MCF 10A (cell line): ENCODE results near the gene CSNK2B. TPM values are rescaled to one million over a fixed set of nuclear protein-coding genes. Genes with fewer than 3 reads are reported as not detected.

Experiments
- BruUV-seq: library from RNA; stranded (reverse); fragments of 400-500 nt; replicated peaks from 2 replicates; lab custom pipeline; 2021; lab: Mats Ljungman, UMichigan
- CTCF ChIA-PET: fragments of 300-600 bp; sonication (Branson Sonifier 250); formaldehyde crosslinking; extraction: SDS; loops from one replicate; lab custom pipeline; 2021; ENCODE audit warnings: antibody characterized with exemption, inconsistent platforms; lab: Yijun Ruan, JAX
- POLR2A ChIA-PET: fragments of 300-600, 350-650 bp; sonication (Branson Sonifier 250); formaldehyde crosslinking; extraction: SDS; loops from one replicate; lab custom pipeline; 2020; ENCODE audit warnings: antibody characterized with exemption, inconsistent platforms; lab: Yijun Ruan, JAX
- DNase-seq: peaks from one replicate; pipeline ENCODE4 v3.0.0-alpha.2; 2018; ENCODE audit not compliant: unreplicated experiment
- H3K27ac Mint-ChIP-seq: one replicate; pipeline ENCODE4 v1.8.0; 2022; ENCODE audit warnings: mild to moderate bottlenecking, low read depth, mixed read lengths; ENCODE audit not compliant: unreplicated experiment
- H3K27me3 Mint-ChIP-seq: one replicate; pipeline ENCODE4 v1.8.0; 2022; ENCODE audit warnings: mixed read lengths; ENCODE audit not compliant: insufficient read depth, unreplicated experiment
- H3K36me3 Mint-ChIP-seq: one replicate; pipeline ENCODE4 v1.8.0; 2022; ENCODE audit warnings: mild to moderate bottlenecking, moderate library complexity, mixed read lengths; ENCODE audit not compliant: insufficient read depth, unreplicated experiment
- H3K4me1 Mint-ChIP-seq: one replicate; pipeline ENCODE4 v1.8.0; 2022; ENCODE audit warnings: mixed read lengths; ENCODE audit not compliant: insufficient read depth, unreplicated experiment
- H3K4me3 Mint-ChIP-seq: one replicate; pipeline ENCODE4 v1.8.0; 2022; ENCODE audit warnings: mild to moderate bottlenecking, moderate library complexity, mixed read lengths; ENCODE audit not compliant: unreplicated experiment
- H3K9me3 Mint-ChIP-seq: one replicate; pipeline ENCODE4 v1.8.0; 2022; ENCODE audit warnings: mixed read lengths; ENCODE audit not compliant: unreplicated experiment
- CTCF ChIP-seq: fragments of 200-600 bp; IDR thresholded peaks from one replicate; pipeline ENCODE4 v1.8.0; 2022; ENCODE audit warnings: antibody characterized with exemption, mild to moderate bottlenecking; ENCODE audit not compliant: unreplicated experiment
- intact Hi-C: fragments of 100-400 bp; cut with micrococcal nuclease; formaldehyde crosslinking; loops from 2 replicates; pipeline ENCODE4 v1.14.1; 2022
- total RNA-seq: library from RNA; stranded (reverse); gene quantifications from 2 replicates; pipeline ENCODE4 v1.2.3, GENCODE V29; 2022

CSNK2B gene
- total RNA-seq, 1 experiment from 2014 or later = 209 TPM

- CTCF ChIA-PET = interaction anchor here (1.0 kb wide), 1 partner anchor 8 kb away, joined by 3 read pairs; no protein-coding TSS in a partner anchor
- Mint-ChIP-seq H3K4me1 (no peaks in the 10 kb centered on the region), H3K4me3 (no peak overlapping the region), H3K27ac (no peak overlapping the region), H3K9me3 (no peaks in the 10 kb centered on the region), H3K36me3 (peaks cover 83% of the 10 kb centered on the region), H3K27me3 (no peaks in the 10 kb centered on the region)
- DNase-seq = no peak
- intact Hi-C loops = no loop called here
- POLR2A ChIA-PET = interaction anchor here (0.8 to 3.0 kb wide), 2 partner anchors 13 to 26 kb away, joined by 3 to 10 read pairs; partner anchors contain the start of gene C6orf47
- no peak for TF ChIP-seq CTCF
- BruUV-seq = no TSS peak
Measured at GRCh38 chr6:31634969-31635575, 30.8 kb upstream of the CSNK2B start.

- no peak overlapping the region for H3K4me3 Mint-ChIP-seq
- H3K27ac Mint-ChIP-seq = peak overlapping the region; percentile 27
- CTCF ChIA-PET = interaction anchor here (0.6 to 0.8 kb wide), 2 partner anchors 11 to 13 kb away, joined by 4 to 5 read pairs; no protein-coding TSS in a partner anchor
Measured at GRCh38 chr6:31636698-31637596, 28.9 kb upstream of the CSNK2B start.

GRCh38 chr6:31639043-31639442 is 26.8 kb upstream of the CSNK2B start:
- ChIA-PET CTCF (no interaction called here), POLR2A (interaction anchor here (4.7 to 6.2 kb wide), 2 partner anchors 13 to 16 kb away, joined by 50 to 59 read pairs; partner anchors contain the start of genes BAG6 and PRRC2A)
- Mint-ChIP-seq H3K27me3 (no peaks in the 10 kb centered on the region), H3K4me1 (no peaks in the 10 kb centered on the region), H3K4me3 (no peak overlapping the region), H3K36me3 (peaks cover 78% of the 10 kb centered on the region), H3K9me3 (no peaks in the 10 kb centered on the region), H3K27ac (no peak overlapping the region)
- no TSS peak for BruUV-seq
- no peak for TF ChIP-seq CTCF
- DNase-seq = no peak
- intact Hi-C loops = no loop called here

More at GRCh38 chr6:31636698-31637596, 28.9 kb upstream of the CSNK2B start:
- intact Hi-C loops = no loop called here
- DNase-seq = no peak
- no peaks in the 10 kb centered on the region for H3K27me3 Mint-ChIP-seq
- no peak for TF ChIP-seq CTCF
- BruUV-seq = TSS peak; percentile 17
- no peaks in the 10 kb centered on the region for H3K4me1 Mint-ChIP-seq
- POLR2A ChIA-PET = interaction anchor here (1.6 to 6.2 kb wide), 2 partner anchors 13 to 15 kb away, joined by 8 to 50 read pairs; partner anchors contain the start of gene PRRC2A
- peaks cover 82% of the 10 kb centered on the region for H3K36me3 Mint-ChIP-seq
- no peaks in the 10 kb centered on the region for H3K9me3 Mint-ChIP-seq

GRCh38 chr6:31639449-31639861 is 26.4 kb upstream of the CSNK2B start:
- Mint-ChIP-seq H3K4me1 (no peaks in the 10 kb centered on the region), H3K9me3 (no peaks in the 10 kb centered on the region), H3K36me3 (peaks cover 76% of the 10 kb centered on the region), H3K27ac (no peak overlapping the region), H3K27me3 (no peaks in the 10 kb centered on the region), H3K4me3 (no peak overlapping the region)
- ChIA-PET POLR2A (interaction anchor here (4.7 to 6.2 kb wide), 2 partner anchors 12 to 16 kb away, joined by 50 to 59 read pairs; partner anchors contain the start of genes BAG6 and PRRC2A), CTCF (no interaction called here)
- BruUV-seq = no TSS peak
- intact Hi-C loops = no loop called here
- DNase-seq = no peak
- TF ChIP-seq CTCF = no peak
